Measurements from ENCODE around the gene IFNA17. TPM values are rescaled to one million over a fixed set of nuclear protein-coding genes. Genes with fewer than 3 reads are reported as not detected.
"Not testable (repeated sequence)": the region's sequence is repeated elsewhere in the genome, so short reads cannot be mapped to it uniquely, and the experiment has no call there.

Gene IFNA17
- total RNA-seq, 4 donors from 2014 or later, result not detected

DNA sequence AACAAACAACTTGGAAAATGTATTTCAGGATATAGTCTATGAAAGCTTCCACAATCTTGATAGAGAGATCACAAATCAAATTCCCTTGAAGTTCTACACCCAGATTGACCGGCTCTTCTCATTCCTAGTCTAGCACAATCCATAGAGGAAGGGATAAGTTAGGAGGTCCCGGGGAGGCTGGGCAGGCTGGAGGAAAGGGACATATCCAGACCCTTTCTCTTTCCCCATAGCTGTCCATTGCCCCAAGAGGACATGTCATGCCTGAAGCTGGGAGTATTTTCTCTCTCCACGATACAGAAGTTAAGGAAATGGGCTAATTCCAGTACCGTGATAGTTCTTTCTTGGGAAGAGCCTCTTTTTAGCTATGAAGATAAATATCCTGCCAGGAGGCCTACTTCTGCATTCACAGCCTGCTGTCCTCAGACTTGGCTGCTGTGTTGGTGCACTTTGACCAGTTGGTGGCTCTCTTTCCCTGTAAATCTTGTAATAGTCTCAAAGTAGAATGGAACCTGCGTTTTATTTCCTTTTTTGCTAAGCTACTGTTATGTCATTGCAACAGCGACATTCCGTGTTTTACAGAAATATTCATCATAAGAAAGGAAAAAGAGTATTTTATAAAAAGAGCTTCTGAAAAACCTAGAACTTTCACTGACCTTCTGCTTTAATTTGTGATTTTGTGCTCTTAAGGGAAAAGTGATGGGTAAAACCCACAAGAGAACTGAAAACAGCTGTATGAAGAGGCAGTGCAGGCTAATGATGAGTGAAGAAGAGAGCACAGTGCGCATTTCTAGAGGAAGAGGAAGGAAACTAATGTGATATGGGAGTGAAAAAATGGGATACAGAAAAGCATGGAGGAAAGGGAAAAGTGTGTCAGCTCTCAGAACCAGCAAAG is 7.7 kb upstream of the IFNA17 start:
- H3K27ac ChIP-seq; DNase-seq; intact Hi-C loops (cut with DNase I; ENCODE audit: low total_unique reads); H3K4me1 ChIP-seq; H3K4me3 ChIP-seq; H3K27me3 ChIP-seq; H3K36me3 ChIP-seq; H3K9me3 ChIP-seq: not testable (repeated sequence)
- TF ChIP-seq, protein P1, sequence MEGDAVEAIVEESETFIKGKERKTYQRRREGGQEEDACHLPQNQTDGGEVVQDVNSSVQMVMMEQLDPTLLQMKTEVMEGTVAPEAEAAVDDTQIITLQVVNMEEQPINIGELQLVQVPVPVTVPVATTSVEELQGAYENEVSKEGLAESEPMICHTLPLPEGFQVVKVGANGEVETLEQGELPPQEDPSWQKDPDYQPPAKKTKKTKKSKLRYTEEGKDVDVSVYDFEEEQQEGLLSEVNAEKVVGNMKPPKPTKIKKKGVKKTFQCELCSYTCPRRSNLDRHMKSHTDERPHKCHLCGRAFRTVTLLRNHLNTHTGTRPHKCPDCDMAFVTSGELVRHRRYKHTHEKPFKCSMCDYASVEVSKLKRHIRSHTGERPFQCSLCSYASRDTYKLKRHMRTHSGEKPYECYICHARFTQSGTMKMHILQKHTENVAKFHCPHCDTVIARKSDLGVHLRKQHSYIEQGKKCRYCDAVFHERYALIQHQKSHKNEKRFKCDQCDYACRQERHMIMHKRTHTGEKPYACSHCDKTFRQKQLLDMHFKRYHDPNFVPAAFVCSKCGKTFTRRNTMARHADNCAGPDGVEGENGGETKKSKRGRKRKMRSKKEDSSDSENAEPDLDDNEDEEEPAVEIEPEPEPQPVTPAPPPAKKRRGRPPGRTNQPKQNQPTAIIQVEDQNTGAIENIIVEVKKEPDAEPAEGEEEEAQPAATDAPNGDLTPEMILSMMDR (IDR thresholded peaks at IDR 0.05), result peak in 4 of 5 experiments; percentile 18 to 32 (median 30)
- in situ Hi-C loops (cut with MboI; ENCODE audit: low pct_ligation_motif_present in 1 of 4, low pct_unique_long_range_greater_than_20kb in 1 of 4, low sequenced_read_pairs in 3 of 4), result loop anchor here in 2 of 4 donors (25.0 kb wide), 1 partner anchor 552 kb away; no protein-coding TSS in a partner anchor
- WGBS, 2 donors (ENCODE audit: low coverage in 1 of 2), result 16 to 34% methylated on average over 6 to 8 of the region's 8 CpGs

DNA sequence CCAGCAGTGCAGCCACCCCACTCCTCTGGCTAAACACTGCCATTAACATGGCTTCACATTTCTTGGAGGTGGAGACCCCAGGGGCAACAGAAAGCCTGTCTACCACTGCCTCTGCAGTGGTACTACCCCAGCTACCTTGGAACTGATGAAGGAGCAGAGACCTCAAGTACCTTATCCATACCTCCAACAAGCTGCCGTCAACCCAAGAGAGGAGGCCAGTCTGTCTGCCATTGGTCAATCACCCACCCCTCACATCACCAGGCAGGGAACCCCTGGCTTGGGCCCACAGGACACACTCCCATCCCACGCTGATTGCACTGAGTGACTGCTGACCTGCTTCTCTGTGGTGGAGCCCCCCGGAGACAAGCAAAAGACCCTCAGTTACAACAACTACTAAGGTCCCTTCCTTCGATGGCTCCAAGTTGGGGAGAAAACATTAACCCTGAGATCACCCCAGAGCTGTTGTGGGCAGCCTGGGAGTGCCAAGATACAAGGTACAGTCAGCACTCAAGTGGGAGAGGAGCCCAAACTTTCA is 6.2 kb upstream of the IFNA17 start:
- intact Hi-C loops (cut with DNase I; ENCODE audit: low total_unique reads), result no loop called here

DNA sequence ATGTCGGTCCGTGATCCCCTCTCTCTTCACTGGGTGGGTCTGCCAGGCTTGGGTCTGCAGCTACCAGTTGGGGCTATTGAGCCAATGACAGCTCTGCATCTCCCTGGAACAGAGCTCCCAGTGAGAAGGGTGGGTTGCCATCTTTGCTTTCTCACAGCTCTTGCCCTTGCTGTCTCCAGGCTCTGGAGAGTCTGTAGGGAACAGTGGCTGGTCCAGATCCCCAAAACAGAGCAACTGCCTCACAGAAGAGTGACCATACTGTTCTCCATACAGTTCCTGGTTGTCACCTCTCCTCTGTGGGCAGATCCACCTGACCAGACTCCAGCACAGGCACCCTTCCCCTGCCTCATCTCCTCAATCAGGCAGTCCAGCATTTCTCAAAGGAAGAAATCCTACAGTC is 5.2 kb upstream of the IFNA17 start:
- no peaks in the 10 kb centered on the region for H3K4me1 ChIP-seq
- 94% methylated on average over 2 of the region's 2 CpGs; no CpG with 5 or more reads in 1 of the 2 donors for WGBS, 2 donors (ENCODE audit: low coverage in 1 of 2)
- H3K9me3 ChIP-seq, result no peaks in the 10 kb centered on the region
- H3K36me3 ChIP-seq, result no peaks in the 10 kb centered on the region
- DNase-seq, result no peak
- H3K4me3 ChIP-seq, result no peak overlapping the region
- H3K27ac ChIP-seq, result no peak overlapping the region
- in situ Hi-C loops (cut with MboI; ENCODE audit: low pct_ligation_motif_present in 1 of 4, low pct_unique_long_range_greater_than_20kb in 1 of 4, low sequenced_read_pairs in 3 of 4), result loop anchor here in 2 of 4 donors (25.0 kb wide), 1 partner anchor 554 kb away; no protein-coding TSS in a partner anchor
- intact Hi-C loops (cut with DNase I; ENCODE audit: low total_unique reads), result no loop called here
- TF ChIP-seq EP300 (IDR thresholded peaks at IDR 0.05; ENCODE audit: low read depth) (no peak), POLR2A (IDR thresholded peaks at IDR 0.05) (no peak), POLR2AphosphoS5 (IDR thresholded peaks at IDR 0.05) (no peak)
- TF ChIP-seq, protein P1 (IDR thresholded peaks at IDR 0.05), result no peak
- no peaks in the 10 kb centered on the region for H3K27me3 ChIP-seq

More for the DNA sequence above, 6.2 kb upstream of the IFNA17 start:
- Histone ChIP-seq H3K4me3 (no peak overlapping the region), H3K4me1 (no peaks in the 10 kb centered on the region), H3K27me3 (no peaks in the 10 kb centered on the region), H3K27ac (no peak overlapping the region), H3K36me3 (no peaks in the 10 kb centered on the region), H3K9me3 (no peaks in the 10 kb centered on the region)
- no peak for DNase-seq
- in situ Hi-C loops (cut with MboI; ENCODE audit: low pct_ligation_motif_present in 1 of 4, low pct_unique_long_range_greater_than_20kb in 1 of 4, low sequenced_read_pairs in 3 of 4), result loop anchor here in 2 of 4 donors (25.0 kb wide), 1 partner anchor 553 kb away; no protein-coding TSS in a partner anchor
- no peak for TF ChIP-seq EP300 (IDR thresholded peaks at IDR 0.05; ENCODE audit: low read depth)
- TF ChIP-seq, protein P1 (IDR thresholded peaks at IDR 0.05), result no peak
- TF ChIP-seq POLR2A (IDR thresholded peaks at IDR 0.05), result no peak
- TF ChIP-seq POLR2AphosphoS5 (IDR thresholded peaks at IDR 0.05), result no peak
- 60 to 76% methylated on average over 1 to 4 of the region's 4 CpGs for WGBS, 2 donors (ENCODE audit: low coverage in 1 of 2)

DNA sequence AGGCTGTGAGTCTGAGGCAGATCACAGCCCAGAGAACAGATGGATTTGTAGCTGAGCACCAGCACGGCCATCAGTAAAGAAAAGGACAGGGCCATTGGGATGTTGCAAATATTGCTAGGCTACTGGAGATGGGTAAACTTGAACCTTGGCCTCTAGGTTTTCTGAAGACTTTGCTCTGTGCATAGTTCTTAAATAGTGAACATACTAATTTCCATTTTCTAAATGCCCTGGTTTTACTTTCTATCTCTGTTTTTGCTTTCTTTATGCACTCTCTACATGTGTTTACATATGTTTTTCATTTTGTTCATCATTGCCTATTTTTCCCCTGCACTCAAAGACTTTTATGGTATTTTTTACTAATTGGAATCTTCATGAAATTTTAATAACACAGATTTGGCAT is 10.8 kb downstream of the IFNA17 start, which contains the start of gene IFNA16:
Gene IFNA16 (minus strand): TSS at position 101 of the 400 bp plus-strand sequence. CDS start 6 bp downstream, at position 95.
- H3K9me3 ChIP-seq; H3K27ac ChIP-seq; intact Hi-C loops (cut with DNase I; ENCODE audit: low total_unique reads); H3K4me1 ChIP-seq; H3K4me3 ChIP-seq; in situ Hi-C loops (cut with MboI; ENCODE audit: low pct_ligation_motif_present in 1 of 4, low pct_unique_long_range_greater_than_20kb in 1 of 4, low sequenced_read_pairs in 3 of 4); DNase-seq; H3K36me3 ChIP-seq; H3K27me3 ChIP-seq: not testable (repeated sequence)
- WGBS, 2 donors (ENCODE audit: low coverage in 1 of 2), result 67% methylated on average over 1 of the region's 1 CpG; no CpG with 5 or more reads in 1 of the 2 donors
